ENCODE data around the gene MRPL18. TPM values are rescaled to one million over a fixed set of nuclear protein-coding genes. Genes with fewer than 3 reads are reported as not detected.

The MRPL18 gene
- total RNA-seq, 2 experiments from 2014 or later = 106 to 108 TPM

DNA sequence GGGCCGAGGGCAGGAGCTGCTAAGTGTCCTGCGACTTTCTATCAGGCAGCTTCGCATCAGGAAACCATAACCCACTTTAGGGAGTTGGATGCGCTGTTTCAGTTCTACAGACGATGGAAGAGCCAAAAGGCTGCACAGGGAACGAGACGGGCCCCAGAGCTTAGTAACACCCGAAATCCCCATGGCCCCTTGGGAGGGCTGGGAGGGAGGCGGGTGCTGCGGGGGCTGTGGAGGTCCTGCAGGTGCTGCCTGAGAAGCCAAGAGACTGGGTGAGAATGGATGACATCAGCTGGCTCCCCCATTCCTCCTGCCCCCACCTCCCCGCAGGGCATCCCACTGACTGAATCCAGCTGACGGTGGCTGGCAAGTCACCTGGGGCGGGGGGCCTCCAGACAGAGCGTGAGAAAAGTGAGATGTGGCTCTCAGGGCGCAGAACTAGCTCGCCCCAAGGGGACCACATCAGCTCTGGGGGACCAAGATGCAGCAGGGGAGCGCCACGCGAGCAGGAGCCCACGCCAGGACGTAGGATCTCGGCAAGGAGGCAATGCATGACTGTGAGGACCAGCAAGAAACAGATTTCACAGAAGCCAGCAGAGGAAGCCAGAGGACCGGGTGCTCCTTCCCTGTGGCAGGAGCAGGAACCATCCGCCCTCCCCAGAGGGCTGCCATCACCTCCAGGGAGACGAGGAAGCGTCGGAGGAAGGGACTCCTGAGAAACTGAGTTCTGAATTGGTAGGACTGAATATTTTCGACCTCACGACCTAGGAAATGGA is 46.6 kb downstream of the MRPL18 start:
- no peak for DNase-seq
- no peak overlapping the region for H3K27ac Mint-ChIP-seq
- H3K9me3 Mint-ChIP-seq = no peaks in the 10 kb centered on the region
- H3K4me1 Mint-ChIP-seq = peaks cover 18% of the 10 kb centered on the region
- H3K36me3 Mint-ChIP-seq = no peaks in the 10 kb centered on the region
- no peak overlapping the region for H3K4me3 Mint-ChIP-seq
- no peaks in the 10 kb centered on the region for H3K27me3 Mint-ChIP-seq

DNA sequence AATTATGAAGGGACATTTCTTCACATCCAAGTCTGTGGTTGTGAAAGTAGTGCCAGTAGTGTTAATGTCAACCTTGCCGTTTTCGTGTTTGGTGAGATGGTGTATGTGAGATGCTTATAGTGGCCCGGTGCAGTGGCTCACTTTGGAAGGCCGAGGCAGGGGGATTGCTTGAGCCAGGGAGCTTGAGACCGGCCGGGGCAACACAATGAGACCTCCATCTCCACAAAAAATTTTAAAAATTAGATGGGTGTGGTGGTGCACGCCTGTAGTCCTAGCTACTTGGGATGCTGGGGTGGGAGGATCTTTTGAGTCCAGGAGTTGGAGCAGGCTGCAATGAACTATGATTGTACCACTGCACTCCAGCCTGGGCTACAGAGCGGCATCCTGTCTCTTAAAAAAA is 47.2 kb downstream of the MRPL18 start:
- Mint-ChIP-seq H3K27ac (no peak overlapping the region), H3K4me3 (no peak overlapping the region), H3K27me3 (no peaks in the 10 kb centered on the region), H3K9me3 (no peaks in the 10 kb centered on the region), H3K4me1 (peaks cover 18% of the 10 kb centered on the region), H3K36me3 (no peaks in the 10 kb centered on the region)
- no peak for DNase-seq

DNA sequence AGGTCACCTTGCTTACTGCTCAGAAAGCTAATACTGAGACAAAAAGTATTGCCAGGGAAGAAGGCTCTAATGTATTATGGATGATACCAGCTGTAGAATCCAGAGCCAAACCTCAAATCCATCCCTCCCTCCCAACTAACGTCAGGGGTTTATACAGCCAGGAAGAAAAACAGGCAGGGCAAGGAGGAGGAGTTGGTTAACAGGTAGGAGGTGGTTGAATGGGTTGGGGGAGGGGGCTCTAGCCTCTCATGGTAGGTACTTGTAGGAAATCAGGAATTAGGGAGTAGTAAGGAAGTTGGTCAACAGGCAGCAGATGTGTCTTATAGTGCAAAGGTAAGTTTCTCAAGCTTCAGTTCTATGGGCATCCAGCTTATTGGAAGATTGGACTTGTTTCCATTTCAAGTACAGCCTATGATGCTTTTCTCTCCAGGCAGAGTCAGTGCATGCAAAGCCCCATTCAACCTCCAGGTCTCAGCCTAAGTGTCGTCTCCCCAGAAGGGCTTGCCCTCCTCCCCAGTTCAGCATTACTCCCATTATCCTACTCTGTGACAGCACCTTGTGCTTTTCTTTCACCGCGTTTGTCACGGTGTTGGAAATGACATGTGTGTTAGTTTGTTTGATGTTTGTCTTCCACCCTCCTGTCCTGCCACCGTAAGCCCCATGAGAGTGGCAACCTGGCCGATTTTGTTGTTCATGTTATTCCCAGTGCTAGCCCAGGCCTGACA is 47.9 kb downstream of the MRPL18 start:
- H3K4me1 Mint-ChIP-seq = peaks cover 14% of the 10 kb centered on the region
- H3K27ac Mint-ChIP-seq = no peak overlapping the region
- DNase-seq = no peak
- no peak overlapping the region for H3K4me3 Mint-ChIP-seq
- H3K36me3 Mint-ChIP-seq = no peaks in the 10 kb centered on the region
- no peaks in the 10 kb centered on the region for H3K9me3 Mint-ChIP-seq
- no peaks in the 10 kb centered on the region for H3K27me3 Mint-ChIP-seq

DNA sequence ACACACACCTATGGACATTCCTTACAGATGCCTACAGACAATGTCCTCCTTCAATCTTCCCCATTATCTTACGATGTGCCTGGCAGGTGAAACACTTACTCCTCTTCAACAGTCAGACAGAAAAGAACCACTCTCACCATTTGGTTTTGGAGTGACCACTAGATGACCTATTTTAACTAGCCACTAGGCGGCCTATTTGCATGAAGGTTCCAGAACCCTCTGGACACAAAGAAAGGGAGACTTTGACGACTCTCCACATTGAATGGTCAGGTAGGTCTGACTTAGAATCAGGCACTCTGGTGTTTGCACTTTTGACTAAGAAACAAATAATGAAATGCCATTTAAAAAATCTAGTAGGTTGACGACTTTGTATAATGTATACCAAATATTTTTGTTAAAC is 51.8 kb downstream of the MRPL18 start:
- H3K27ac Mint-ChIP-seq = no peak overlapping the region
- DNase-seq = no peak
- no peaks in the 10 kb centered on the region for H3K9me3 Mint-ChIP-seq
- no peak overlapping the region for H3K4me3 Mint-ChIP-seq
- H3K4me1 Mint-ChIP-seq = peaks cover 4% of the 10 kb centered on the region
- no peaks in the 10 kb centered on the region for H3K27me3 Mint-ChIP-seq
- H3K36me3 Mint-ChIP-seq = no peaks in the 10 kb centered on the region

DNA sequence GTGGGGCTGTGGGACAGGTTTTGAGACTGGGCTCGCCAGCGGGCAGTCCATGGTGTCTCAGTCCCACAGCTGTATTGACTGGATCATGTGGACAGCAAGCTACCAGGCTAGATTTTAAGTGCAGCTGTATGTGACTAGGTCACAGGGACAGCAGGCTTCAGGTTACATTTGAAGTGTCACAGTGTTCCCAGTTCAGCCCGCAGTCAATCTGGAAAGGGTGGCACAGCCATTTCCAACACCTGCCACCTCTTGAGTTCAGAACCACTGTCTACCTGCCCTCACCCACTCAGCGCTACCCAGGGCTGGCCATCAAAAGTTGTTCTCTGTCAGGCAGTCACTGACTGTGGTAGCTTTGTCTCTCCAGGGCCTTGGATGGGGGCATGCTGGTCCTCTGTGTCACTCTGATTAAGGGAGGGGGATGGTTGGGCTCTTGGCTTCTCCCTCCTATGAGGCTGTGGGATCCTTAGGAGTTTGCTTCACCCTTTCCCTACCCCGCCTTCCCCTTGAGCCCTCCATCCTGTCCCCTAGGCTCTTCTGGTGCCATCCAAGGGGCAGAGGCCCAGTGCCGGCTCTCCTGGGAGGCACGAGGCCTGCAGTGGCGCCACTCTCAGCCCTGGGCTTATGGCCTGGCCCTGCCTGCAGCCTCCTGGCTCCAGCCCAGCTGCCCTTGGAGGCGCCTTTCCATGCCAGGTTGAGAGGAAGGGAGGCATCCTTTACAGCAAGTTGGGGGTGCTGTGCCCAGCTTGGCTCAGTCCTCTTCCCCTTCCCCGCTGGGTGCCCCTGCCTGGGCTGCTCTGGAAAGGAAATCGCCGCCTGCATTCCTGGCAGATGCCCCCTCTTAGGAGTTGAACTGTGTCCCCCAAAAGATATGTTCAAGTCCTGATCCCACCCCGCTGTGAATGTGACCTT is 54.7 kb downstream of the MRPL18 start:
- no peak for DNase-seq
- Mint-ChIP-seq H3K4me3 (no peak overlapping the region), H3K27ac (no peak overlapping the region), H3K36me3 (no peaks in the 10 kb centered on the region), H3K4me1 (peaks cover 4% of the 10 kb centered on the region), H3K9me3 (peaks cover 6% of the 10 kb centered on the region), H3K27me3 (no peaks in the 10 kb centered on the region)

Other genes with a start within 250 kb of the MRPL18 start
- 100 to 1,000 TPM; 112 to 122 TPM for gene SOD2, start 97.2 kb upstream of the MRPL18 start, total RNA-seq
- 100 to 1,000 TPM in 1 of 2 experiments, 10 to 100 TPM in 1; 98.3 to 101 TPM for gene WTAP, start 63.0 kb upstream of the MRPL18 start, total RNA-seq
- gene ACAT2, start 28.4 kb upstream of the MRPL18 start, total RNA-seq = 10 to 100 TPM; 67.8 to 68.4 TPM
- gene TCP1, start 865 bp upstream of the MRPL18 start, total RNA-seq = 100 to 1,000 TPM; 627 to 631 TPM
- under 1 TPM in 1 of 2 experiments, not detected in 1; 0.31 TPM for gene PNLDC1, start 9.8 kb downstream of the MRPL18 start, total RNA-seq
- not detected for gene MAS1, start 100.5 kb downstream of the MRPL18 start, total RNA-seq
- 10 to 100 TPM; 74.9 to 77.7 TPM for gene IGF2R, start 178.6 kb downstream of the MRPL18 start, total RNA-seq